ENCODE measurements around the gene ZDHHC17. TPM values are rescaled to one million over a fixed set of nuclear protein-coding genes. Genes with fewer than 3 reads are reported as not detected.

ZDHHC17 gene
- total and polyA plus RNA-seq, 2 experiments from 2014 or later, result 11.7 to 39.8 TPM

GRCh38 chr12:76745343-76745742 is 18.6 kb upstream of the ZDHHC17 start:
- Histone ChIP-seq H3K27me3 (no peaks in the 10 kb centered on the region), H3K4me2 (no peak overlapping the region), H3K4me1 (ENCODE audit: insufficient read depth) (no peaks in the 10 kb centered on the region), H3K9me2 (replicated peaks; ENCODE audit: insufficient read depth) (no peaks in the 10 kb centered on the region), H3K27ac (no peak overlapping the region), H2AFZ (no peak overlapping the region), H3K79me2 (no peaks in the 10 kb centered on the region), H4K20me1 (ENCODE audit: insufficient read depth, poor library complexity, severe bottlenecking) (no peaks in the 10 kb centered on the region), H3K36me3 (replicated peaks; ENCODE audit: insufficient read depth, low read depth) (no peaks in the 10 kb centered on the region), H3K4me3 (no peak overlapping the region), H3K9me3 (ENCODE audit: low read depth) (no peaks in the 10 kb centered on the region)
- no peak for DNase-seq (ENCODE audit: low spot score)
- WGBS (ENCODE audit: low lambda C conversion rate, missing lambda C conversion rate), result 90% methylated on average over 2 of the region's 2 CpGs
- no peak for TF ChIP-seq EZH2 (IDR thresholded peaks at IDR 0.05; ENCODE audit: borderline replicate concordance)
- TF ChIP-seq CTCF (IDR thresholded peaks at IDR 0.05; ENCODE audit: poor library complexity), result no peak
- TF ChIP-seq EZH2phosphoT487 (IDR thresholded peaks at IDR 0.05; ENCODE audit: low read depth, severe bottlenecking, unreplicated experiment), result no peak

- DNase-seq (ENCODE audit: low spot score), result no peak
- H3K4me1 ChIP-seq (ENCODE audit: insufficient read depth), result no peaks in the 10 kb centered on the region
- no peaks in the 10 kb centered on the region for H3K79me2 ChIP-seq
- H3K36me3 ChIP-seq (replicated peaks; ENCODE audit: insufficient read depth, low read depth), result no peaks in the 10 kb centered on the region
- no peaks in the 10 kb centered on the region for H4K20me1 ChIP-seq (ENCODE audit: insufficient read depth, poor library complexity, severe bottlenecking)
- no peaks in the 10 kb centered on the region for H3K27me3 ChIP-seq
- no peak overlapping the region for H3K27ac ChIP-seq
- H3K4me2 ChIP-seq, result no peak overlapping the region
- TF ChIP-seq EZH2phosphoT487 (IDR thresholded peaks at IDR 0.05; ENCODE audit: low read depth, severe bottlenecking, unreplicated experiment), result no peak
- TF ChIP-seq EZH2 (IDR thresholded peaks at IDR 0.05; ENCODE audit: borderline replicate concordance), result no peak
- TF ChIP-seq CTCF (IDR thresholded peaks at IDR 0.05; ENCODE audit: poor library complexity), result no peak
- H3K9me3 ChIP-seq (ENCODE audit: low read depth), result no peaks in the 10 kb centered on the region
- H3K4me3 ChIP-seq, result no peak overlapping the region
- no peak overlapping the region for H2AFZ ChIP-seq
- H3K9me2 ChIP-seq (replicated peaks; ENCODE audit: insufficient read depth), result no peaks in the 10 kb centered on the region
- 70% methylated on average over 1 of the region's 1 CpG for whole genome bisulfite sequencing (ENCODE audit: low lambda C conversion rate, missing lambda C conversion rate)
Measured at GRCh38 chr12:76746516-76746915, 17.4 kb upstream of the ZDHHC17 start.

GRCh38 chr12:76747245-76747644 is 16.7 kb upstream of the ZDHHC17 start:
- Histone ChIP-seq H3K4me2 (no peak overlapping the region), H2AFZ (no peak overlapping the region), H3K36me3 (replicated peaks; ENCODE audit: insufficient read depth, low read depth) (no peaks in the 10 kb centered on the region), H3K9me3 (ENCODE audit: low read depth) (no peaks in the 10 kb centered on the region), H3K79me2 (no peaks in the 10 kb centered on the region), H4K20me1 (ENCODE audit: insufficient read depth, poor library complexity, severe bottlenecking) (no peaks in the 10 kb centered on the region), H3K9me2 (replicated peaks; ENCODE audit: insufficient read depth) (no peaks in the 10 kb centered on the region), H3K27me3 (no peaks in the 10 kb centered on the region), H3K27ac (no peak overlapping the region), H3K4me1 (ENCODE audit: insufficient read depth) (no peaks in the 10 kb centered on the region), H3K4me3 (no peak overlapping the region)
- WGBS (ENCODE audit: low lambda C conversion rate, missing lambda C conversion rate), result 91% methylated on average over 2 of the region's 2 CpGs
- TF ChIP-seq EZH2 (IDR thresholded peaks at IDR 0.05; ENCODE audit: borderline replicate concordance), result no peak
- DNase-seq (ENCODE audit: low spot score), result no peak

- TF ChIP-seq EZH2 (IDR thresholded peaks at IDR 0.05; ENCODE audit: borderline replicate concordance) (no peak), EZH2phosphoT487 (IDR thresholded peaks at IDR 0.05; ENCODE audit: low read depth, severe bottlenecking, unreplicated experiment) (no peak)
- DNase-seq (ENCODE audit: low spot score), result no peak
- Histone ChIP-seq H3K27me3 (no peaks in the 10 kb centered on the region), H3K36me3 (replicated peaks; ENCODE audit: insufficient read depth, low read depth) (no peaks in the 10 kb centered on the region), H3K4me2 (no peak overlapping the region), H3K9me2 (replicated peaks; ENCODE audit: insufficient read depth) (no peaks in the 10 kb centered on the region), H2AFZ (no peak overlapping the region), H3K9me3 (ENCODE audit: low read depth) (no peaks in the 10 kb centered on the region), H3K27ac (no peak overlapping the region), H3K79me2 (no peaks in the 10 kb centered on the region), H4K20me1 (ENCODE audit: insufficient read depth, poor library complexity, severe bottlenecking) (no peaks in the 10 kb centered on the region), H3K4me3 (no peak overlapping the region), H3K4me1 (ENCODE audit: insufficient read depth) (no peaks in the 10 kb centered on the region)
- WGBS (ENCODE audit: low lambda C conversion rate, missing lambda C conversion rate), result 90% methylated on average over 9 of the region's 9 CpGs
Measured at GRCh38 chr12:76755829-76756379, 8.0 kb upstream of the ZDHHC17 start.

All from hepatocyte (in vitro differentiated cells).